Fibroblast of the aortic adventitia (primary cell): Measurements from ENCODE around the gene RIPK1. TPM values are rescaled to one million over a fixed set of nuclear protein-coding genes. Genes with fewer than 3 reads are reported as not detected.

Source experiments
- small RNA-seq: library from RNA; depleted of rRNA; stranded (forward); fragments of <200 nt; gene quantifications from one replicate; pipeline ENCODE3, GENCODE V24; 2012
- total RNA-seq: library from RNA; depleted of rRNA; stranded (reverse); fragments of >200 nt; gene quantifications from 2 replicates; pipeline ENCODE4 v1.2.3, GENCODE V29; 2012; ENCODE audit warnings: low replicate concordance

The RIPK1 gene
- total RNA-seq, 1 donor: 20.0 TPM

Small RNAs within 50 kb of the gene (small RNA-seq; reads per million reads assigned to genes)
- gene AL133351.4: not detected
- gene RNA5SP201: not detected

Other genes starting within 250 kb of the RIPK1 start
- 8.6 and 22.1 TPM in 2 replicates for gene SERPINB1, start 226.6 kb upstream of the RIPK1 start, total RNA-seq
- 3.3 and 9.3 TPM in 2 replicates for gene SERPINB9, start 165.2 kb upstream of the RIPK1 start, total RNA-seq
- 102 and 164 TPM in 2 replicates for gene SERPINB6, start 96.9 kb upstream of the RIPK1 start, total RNA-seq
- gene NQO2, start 68.6 kb upstream of the RIPK1 start, total RNA-seq: 20.6 and 47.7 TPM in 2 replicates
- 14.8 and 17.7 TPM in 2 replicates for gene BPHL, start 50.2 kb downstream of the RIPK1 start, total RNA-seq
- 5.0 and 45.5 TPM in 2 replicates for gene TUBB2A, start 89.0 kb downstream of the RIPK1 start, total RNA-seq
- gene TUBB2B, start 159.2 kb downstream of the RIPK1 start, total RNA-seq: 0.25 and 2.9 TPM in 2 replicates
- 11.9 and 15.4 TPM in 2 replicates for gene PSMG4, start 190.5 kb downstream of the RIPK1 start, total RNA-seq